ENCODE results near the gene SPON2.

SPON2 gene

GRCh38 chr4:1172228-1172851, at the start of gene SPON2:
TSS of gene SPON2 (minus strand) at chr4:1172583.
- ATAC-seq = no peak

GRCh38 chr4:1221155-1221870, 48.9 kb upstream of the SPON2 start:
- TF ChIP-seq TOX (CRISPR knock-in tag; IDR thresholded peaks at IDR 0.05; ENCODE audit: borderline replicate concordance) (no peak), RARB (CRISPR knock-in tag; IDR thresholded peaks at IDR 0.05) (no peak), CSRNP3 (CRISPR knock-in tag; IDR thresholded peaks at IDR 0.05) (no peak), CREB5 (CRISPR knock-in tag; IDR thresholded peaks at IDR 0.05; ENCODE audit: low read depth) (no peak), ZFP3 (CRISPR knock-in tag; IDR thresholded peaks at IDR 0.05) (no peak), CSDC2 (CRISPR knock-in tag; IDR thresholded peaks at IDR 0.05) (no peak), ZNF8 (CRISPR knock-in tag; IDR thresholded peaks at IDR 0.05) (no peak), PPARA (CRISPR knock-in tag; IDR thresholded peaks at IDR 0.05; ENCODE audit: borderline replicate concordance) (no peak), OSR1 (CRISPR knock-in tag; IDR thresholded peaks at IDR 0.05) (no peak), TCF4 (CRISPR knock-in tag; IDR thresholded peaks at IDR 0.05; ENCODE audit: borderline replicate concordance) (no peak)
- no peak for ATAC-seq

More at GRCh38 chr4:1172228-1172851, at the start of gene SPON2:
- TF ChIP-seq ZFP30 (CRISPR knock-in tag; IDR thresholded peaks at IDR 0.05) (no peak), POU6F1 (CRISPR knock-in tag; IDR thresholded peaks at IDR 0.05; ENCODE audit: borderline replicate concordance, low read depth) (no peak), OSR1 (CRISPR knock-in tag; IDR thresholded peaks at IDR 0.05) (no peak), CREB5 (CRISPR knock-in tag; IDR thresholded peaks at IDR 0.05; ENCODE audit: low read depth) (no peak), TCF4 (CRISPR knock-in tag; IDR thresholded peaks at IDR 0.05; ENCODE audit: borderline replicate concordance) (no peak), TSHZ2 (CRISPR knock-in tag; IDR thresholded peaks at IDR 0.05) (no peak)

- TF ChIP-seq ZFP30 (CRISPR knock-in tag; IDR thresholded peaks at IDR 0.05) (no peak), CREB5 (CRISPR knock-in tag; IDR thresholded peaks at IDR 0.05; ENCODE audit: low read depth) (no peak)
Measured at GRCh38 chr4:1220566-1220965, 48.2 kb upstream of the SPON2 start.

GRCh38 chr4:1219566-1219950, 47.2 kb upstream of the SPON2 start:
- no peak for ATAC-seq
- no peak for TF ChIP-seq OSR1 (CRISPR knock-in tag; IDR thresholded peaks at IDR 0.05)
- no peak for TF ChIP-seq TOX (CRISPR knock-in tag; IDR thresholded peaks at IDR 0.05; ENCODE audit: borderline replicate concordance)
- TF ChIP-seq SNAI2 (CRISPR knock-in tag; IDR thresholded peaks at IDR 0.05) = no peak
- TF ChIP-seq GLIS3 (CRISPR knock-in tag; IDR thresholded peaks at IDR 0.05) = no peak
- no peak for TF ChIP-seq PATZ1 (CRISPR knock-in tag; IDR thresholded peaks at IDR 0.05; ENCODE audit: borderline replicate concordance)
- no peak for TF ChIP-seq RARB (CRISPR knock-in tag; IDR thresholded peaks at IDR 0.05)
- no peak for TF ChIP-seq ARNTL (CRISPR knock-in tag; IDR thresholded peaks at IDR 0.05; ENCODE audit: borderline replicate concordance, low read depth)
- no peak for TF ChIP-seq TSHZ2 (CRISPR knock-in tag; IDR thresholded peaks at IDR 0.05)
- TF ChIP-seq ESRRG (CRISPR knock-in tag; IDR thresholded peaks at IDR 0.05) = no peak
- TF ChIP-seq ZNF565 (CRISPR knock-in tag; conservative IDR thresholded peaks at IDR 0.05; ENCODE audit: low read depth) = no peak

More at GRCh38 chr4:1220566-1220965, 48.2 kb upstream of the SPON2 start:
- ATAC-seq = no peak
